K562 (cell line): ENCODE data around the gene TIA1. TPM values are rescaled to one million over a fixed set of nuclear protein-coding genes. Genes with fewer than 3 reads are reported as not detected.
A peak's percentile ranks its signal among the peaks of the same experiment; 100 is the strongest.

ENCODE experiments used
- AFF4 ChIP-seq: sonication (generic); formaldehyde crosslinking; IDR thresholded peaks from 2 replicates; pipeline ENCODE4 v1.8.0; 2023; ENCODE audit warnings: mild to moderate bottlenecking, missing genetic modification reagents
- CCAR2 ChIP-seq: fragments of 200-400 bp; formaldehyde crosslinking; IDR thresholded peaks from 2 replicates; pipeline ENCODE4 v1.6.1; 2017; ENCODE audit warnings: mild to moderate bottlenecking, low read depth, low read length
- E2F8 ChIP-seq: fragments of 450-650 bp; IDR thresholded peaks from 2 replicates; pipeline ENCODE4 v1.7.1; 2018; ENCODE audit warnings: mild to moderate bottlenecking, low read depth; ENCODE audit not compliant: partially characterized antibody
- ESRRA ChIP-seq: fragments of 450-650 bp; IDR thresholded peaks from 2 replicates; pipeline ENCODE4 v1.6.1; 2014; ENCODE audit warnings: low read depth, mild to moderate bottlenecking, moderate library complexity, borderline replicate concordance
- ETS1 ChIP-seq: conservative IDR thresholded peaks from 2 replicates; pipeline ENCODE4 v1.6.1; 2011; ENCODE audit warnings: low read depth, mild to moderate bottlenecking, low read length; ENCODE audit not compliant: control insufficient read depth
- ETV5 ChIP-seq: sonication (generic); formaldehyde crosslinking; IDR thresholded peaks from 2 replicates; pipeline ENCODE4 v1.4.0; 2020; ENCODE audit warnings: low read depth, mild to moderate bottlenecking, missing genetic modification reagents
- HDAC1 ChIP-seq, 2 experiments: fragments of 450-650 bp; IDR thresholded peaks; 2 replicates each; pipeline ENCODE4 v1.6.1; 2016 to 2017; ENCODE audit warnings: inconsistent platforms in 1 of 2, mild to moderate bottlenecking in 1 of 2, moderate library complexity in 1 of 2
- HDAC2 ChIP-seq: fragments of 450-650 bp; IDR thresholded peaks from 2 replicates; pipeline ENCODE4 v1.6.1; 2016; ENCODE audit warnings: mild to moderate bottlenecking
- RFX5 ChIP-seq: IDR thresholded peaks from 2 replicates; pipeline ENCODE4 v1.6.1; 2011; ENCODE audit warnings: low read depth, mild to moderate bottlenecking, improper control_type of control experiment, low read length
- ZBTB8A ChIP-seq: fragments of 450-650 bp; IDR thresholded peaks from 2 replicates; pipeline ENCODE4 v1.6.1; 2018; ENCODE audit warnings: mild to moderate bottlenecking, moderate library complexity; ENCODE audit not compliant: partially characterized antibody
- ZNF12 ChIP-seq: sonication (generic); formaldehyde crosslinking; IDR thresholded peaks from 2 replicates; pipeline ENCODE4 v1.4.0; 2020; ENCODE audit warnings: mild to moderate bottlenecking, missing genetic modification reagents
- ZNF609 ChIP-seq: sonication (generic); formaldehyde crosslinking; IDR thresholded peaks from 2 replicates; pipeline ENCODE4 v1.8.1; 2023; ENCODE audit warnings: missing genetic modification reagents, mild to moderate bottlenecking, borderline replicate concordance
- polyA plus RNA-seq, 8 experiments: library from polyadenylated mRNA; depleted of rRNA in 4 of 8; stranded (reverse) in 5 of 8; unstranded in 3 of 8; fragments of >200 nt; fragmentation: Nextera tagmentation in 2 of 8; fragmentation: Illumina TruSeq in 1 of 8; extraction: Ambion mirVana in 2 of 8; extraction: Trizol in 1 of 8; gene quantifications; 2 replicates each; pipeline versions ENCODE4 v1.2.1 to v1.2.3, GENCODE V29; 2011 to 2014; ENCODE audit warnings: inconsistent platforms in 1 of 8, missing spikeins in 1 of 8
- total RNA-seq, 7 experiments: library from RNA; depleted of rRNA in 6 of 7; stranded (reverse); fragments of >200 nt in 6 of 7; fragmentation: Illumina TruSeq in 2 of 7; extraction: Trizol in 2 of 7; gene quantifications; 2 replicates each; pipeline versions ENCODE4 v1.2.1 to v1.2.3, GENCODE V29; 2011 to 2021; ENCODE audit warnings: low replicate concordance in 1 of 7

Gene TIA1
- total and polyA plus RNA-seq, 9 of the 15 experiments (the other 6 are each of a cell fraction or from before 2014, with no cell fraction given) = 25.3 to 129 (median 79.6) TPM

GRCh38 chr2:70190418-70191243 is 57.8 kb downstream of the TIA1 start, which contains the start of gene C2orf42 (continued):
- TF ChIP-seq ETV5 (CRISPR knock-in tag) (peak; percentile 88), HDAC1 (IDR thresholded peaks at IDR 0.05) (peak in 1 of 2 experiments; percentile 82; a peak in 1 of 4 replicates), RFX5 (no peak), ZNF12 (CRISPR knock-in tag) (no peak), ZBTB8A (no peak), ETS1 (peak; percentile 98), HDAC2 (no peak; the same call in 1 of the 2 replicates), CCAR2 (no peak), E2F8 (peak; percentile 82), AFF4 (CRISPR knock-in tag) (peak; percentile 66; the same call in 1 of the 2 replicates), ESRRA (peak; percentile 32; the same call in 1 of the 2 replicates), ZNF609 (CRISPR knock-in tag) (no peak)
